UCSD-AML1 (cell line): ENCODE measurements around the gene TENT5A.
"Not testable (repeated sequence)": the region's sequence is repeated elsewhere in the genome, so short reads cannot be mapped to it uniquely, and the experiment has no call there.

Experiments
- DNase-seq: peaks from one replicate; lab custom pipeline; 2025; ENCODE audit not compliant: unreplicated experiment; lab: John Stamatoyannopoulos, UW

Gene TENT5A

DNA sequence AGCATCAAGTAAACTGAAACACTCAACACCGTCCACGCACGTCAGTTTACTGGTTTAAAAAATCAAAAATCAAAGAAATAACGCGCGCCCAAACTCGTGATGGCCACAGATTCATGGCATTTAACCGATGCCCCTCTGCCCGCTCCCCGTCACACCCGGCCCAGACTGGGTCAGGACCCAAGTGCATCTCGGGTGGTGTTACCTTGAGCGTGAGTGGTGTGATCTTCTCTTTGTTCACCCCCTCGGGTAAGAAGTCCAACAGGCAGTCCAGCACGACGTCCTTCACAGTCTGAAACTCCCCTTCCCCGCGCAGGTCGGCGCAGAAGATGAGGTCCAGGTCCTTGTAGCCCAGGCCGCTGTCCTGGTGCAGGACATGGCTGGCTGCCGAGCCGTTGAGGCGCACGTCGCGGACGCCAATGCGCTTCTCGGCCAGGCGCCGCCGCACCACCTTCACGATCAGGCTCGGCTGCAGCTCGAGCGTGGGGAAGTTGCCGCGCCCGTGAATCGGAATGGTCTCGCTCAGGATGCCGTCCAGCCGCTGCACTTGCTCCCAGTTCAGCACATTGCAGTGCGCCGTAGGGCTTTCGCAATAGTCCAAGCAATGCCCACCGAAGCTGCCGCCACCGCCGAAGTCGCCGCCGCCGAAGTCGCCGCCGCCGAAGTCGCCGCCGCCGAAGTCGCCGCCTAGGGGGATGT is 945 bp downstream of the TENT5A start:
- DNase-seq, result peak; percentile 72

- DNase-seq, result no peak
Observed at GRCh38 chr6:81750681-81751387, 1.6 kb downstream of the TENT5A start.

DNA sequence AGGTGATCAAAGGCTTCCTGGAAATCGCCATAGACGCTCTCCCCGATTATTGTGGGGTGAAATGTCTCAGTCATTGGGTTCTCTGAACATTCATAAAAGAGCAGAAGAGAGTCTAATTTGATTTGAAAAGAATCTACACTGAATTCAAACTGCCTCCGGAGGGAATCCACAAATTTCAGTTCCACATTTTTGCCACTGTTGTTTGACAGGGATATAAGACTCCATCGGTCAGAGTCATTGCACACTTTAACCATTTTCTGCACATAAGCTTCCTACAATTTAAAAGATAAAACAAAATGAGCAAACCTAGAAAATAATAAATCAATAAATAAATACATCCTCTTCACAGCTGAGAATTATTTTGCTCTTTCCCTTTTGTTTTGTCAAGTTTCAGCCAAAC is 2.3 kb downstream of the TENT5A start:
- no peak for DNase-seq

DNA sequence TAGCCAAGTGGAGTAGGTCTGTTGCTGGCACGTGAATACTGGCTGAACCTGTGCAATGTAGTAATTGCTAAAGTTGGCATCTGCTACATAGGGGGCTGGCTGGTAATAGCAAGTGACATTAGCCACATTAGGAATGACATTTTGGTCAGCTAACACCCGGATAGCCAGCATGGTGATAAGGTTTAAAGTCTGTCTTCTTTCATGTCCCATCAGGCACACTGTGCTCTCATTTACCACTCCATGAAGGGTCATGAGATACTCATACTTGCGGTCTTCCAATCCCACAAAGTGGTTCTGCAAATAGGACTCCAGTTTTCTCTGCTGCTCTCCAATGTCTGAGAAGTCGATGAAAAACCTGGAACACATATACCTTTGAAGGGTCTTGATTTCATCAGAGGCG is 2.8 kb downstream of the TENT5A start:
- no peak for DNase-seq

DNA sequence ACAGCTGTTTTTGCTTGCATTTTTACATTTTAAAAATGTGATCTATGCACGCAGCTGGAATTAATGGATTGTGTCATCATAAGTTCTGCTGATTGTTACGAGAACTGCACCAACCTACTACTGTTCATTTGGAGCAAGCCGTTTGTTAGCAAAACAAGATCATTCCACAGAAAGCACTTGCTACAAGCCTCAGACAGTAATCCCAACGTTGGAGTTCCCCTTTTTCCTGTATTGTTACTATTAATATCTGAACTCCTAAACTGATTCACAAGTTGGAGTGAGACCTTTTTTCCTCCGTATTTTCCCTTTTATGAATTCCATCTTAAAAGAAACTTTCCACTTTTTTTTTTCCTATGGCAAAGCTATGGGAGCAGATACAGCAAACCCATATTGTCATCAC is 3.5 kb downstream of the TENT5A start:
- DNase-seq, result no peak

GRCh38 chr6:81747327-81747726 is 5.2 kb downstream of the TENT5A start:
- DNase-seq, result no peak

DNA sequence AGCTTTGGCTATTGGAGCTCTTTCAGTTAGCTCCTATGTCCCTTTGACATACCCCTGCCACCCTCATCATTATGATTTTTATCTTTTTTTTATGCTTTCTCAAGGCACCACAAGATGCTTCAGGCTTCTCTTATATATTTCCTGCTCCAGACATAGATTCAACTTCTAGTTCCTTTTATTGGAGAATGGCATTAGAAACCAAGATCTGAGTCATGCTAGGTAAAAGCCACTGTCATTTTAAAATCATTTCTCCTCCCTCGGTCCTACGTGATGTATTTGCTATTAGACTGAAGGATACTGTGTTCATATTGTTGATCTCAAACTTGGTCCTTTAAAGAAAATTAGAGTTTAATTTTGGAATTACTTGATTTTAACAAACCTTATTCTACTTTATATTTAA is 8.3 kb downstream of the TENT5A start:
- DNase-seq, result no peak

- no peak for DNase-seq
Observed at GRCh38 chr6:81743649-81744048, 8.8 kb downstream of the TENT5A start.

- no peak for DNase-seq
Observed at GRCh38 chr6:81741689-81742088, 10.8 kb downstream of the TENT5A start.

- DNase-seq, result not testable (repeated sequence)
Observed at GRCh38 chr6:81740591-81740990, 11.9 kb downstream of the TENT5A start.

- no peak for DNase-seq
Observed at GRCh38 chr6:81739230-81740195, 13.0 kb downstream of the TENT5A start.

- DNase-seq, result no peak
Observed at GRCh38 chr6:81736428-81736827, 16.1 kb downstream of the TENT5A start.

DNA sequence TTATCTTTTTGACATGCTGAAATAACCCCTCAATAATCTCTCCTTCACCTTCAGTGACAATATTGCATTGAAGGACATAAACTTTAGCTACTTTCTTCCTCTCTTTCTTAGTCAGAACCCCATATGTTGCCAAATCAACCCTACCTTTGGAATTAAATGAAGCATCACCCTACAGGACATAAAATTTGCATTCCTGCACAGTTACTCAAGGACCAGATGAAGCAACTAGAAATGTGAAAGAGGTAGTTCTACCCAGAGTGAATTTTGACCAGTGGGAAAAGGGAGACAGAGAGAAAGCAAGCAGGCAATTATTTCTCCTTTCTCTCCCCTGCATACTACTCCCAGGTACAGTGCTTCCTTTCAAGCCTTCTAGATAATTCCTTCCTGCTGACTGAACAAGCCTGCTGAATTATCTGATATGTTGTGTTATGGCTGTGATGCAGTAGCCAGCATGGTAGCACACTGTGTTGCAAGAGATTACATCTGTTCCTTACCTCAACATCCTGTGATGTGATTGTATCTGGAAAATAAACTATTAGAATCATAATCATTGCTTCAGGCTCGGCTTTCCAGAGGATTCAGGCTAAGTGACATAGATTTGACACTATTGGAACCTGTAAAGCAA is 16.6 kb downstream of the TENT5A start:
- DNase-seq, result no peak

DNA sequence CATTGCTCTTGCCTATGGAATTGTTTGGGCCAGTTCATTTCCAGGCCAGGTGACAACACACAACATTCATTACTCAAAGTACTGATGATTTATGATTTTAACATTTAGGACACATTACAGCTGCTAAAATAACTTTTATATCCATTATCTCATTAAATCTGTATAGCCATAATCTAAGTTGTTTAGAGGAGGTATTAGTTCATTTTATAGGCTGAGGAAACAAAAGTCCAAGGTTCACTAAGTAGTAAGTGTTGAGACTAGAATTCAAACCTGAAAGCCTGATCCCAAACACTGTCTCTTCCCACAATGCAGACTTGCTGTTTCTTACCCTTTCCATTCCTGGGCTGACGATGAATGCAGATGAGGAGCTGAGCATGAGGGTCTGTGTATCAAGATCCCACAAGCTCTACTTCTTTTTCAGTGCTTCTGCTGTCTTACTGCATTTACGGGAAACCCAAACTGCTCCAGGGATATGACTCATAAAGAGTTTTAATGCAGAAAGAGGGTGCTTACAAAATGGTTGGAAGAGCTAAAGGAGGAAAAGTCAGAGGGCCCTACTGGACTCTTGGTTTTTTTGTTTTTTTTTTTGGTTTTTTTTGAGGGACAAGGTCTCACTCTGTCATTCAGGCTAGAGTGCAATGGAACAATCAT is 17.9 kb downstream of the TENT5A start:
- DNase-seq, result no peak

DNA sequence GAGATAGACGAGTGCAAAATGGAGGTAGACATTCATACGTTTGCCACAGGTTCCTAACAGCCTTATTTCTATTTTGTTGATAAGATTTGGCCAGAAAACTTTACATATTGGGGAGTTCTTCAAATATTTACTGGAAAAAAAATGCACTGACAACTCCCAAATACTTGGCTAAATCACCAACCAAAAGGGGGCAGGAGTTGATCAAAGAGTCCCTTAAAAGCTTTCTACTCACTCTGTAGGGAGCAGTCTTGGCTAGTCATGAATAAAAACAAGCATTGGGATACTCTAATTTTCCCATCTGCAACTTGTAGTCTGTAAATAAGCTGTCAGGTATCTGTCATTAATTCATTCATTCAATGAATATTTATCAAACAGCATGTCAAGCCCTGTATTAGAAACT is 18.4 kb downstream of the TENT5A start:
- DNase-seq, result no peak

GRCh38 chr6:81731814-81732213 is 20.7 kb downstream of the TENT5A start:
- no peak for DNase-seq

DNA sequence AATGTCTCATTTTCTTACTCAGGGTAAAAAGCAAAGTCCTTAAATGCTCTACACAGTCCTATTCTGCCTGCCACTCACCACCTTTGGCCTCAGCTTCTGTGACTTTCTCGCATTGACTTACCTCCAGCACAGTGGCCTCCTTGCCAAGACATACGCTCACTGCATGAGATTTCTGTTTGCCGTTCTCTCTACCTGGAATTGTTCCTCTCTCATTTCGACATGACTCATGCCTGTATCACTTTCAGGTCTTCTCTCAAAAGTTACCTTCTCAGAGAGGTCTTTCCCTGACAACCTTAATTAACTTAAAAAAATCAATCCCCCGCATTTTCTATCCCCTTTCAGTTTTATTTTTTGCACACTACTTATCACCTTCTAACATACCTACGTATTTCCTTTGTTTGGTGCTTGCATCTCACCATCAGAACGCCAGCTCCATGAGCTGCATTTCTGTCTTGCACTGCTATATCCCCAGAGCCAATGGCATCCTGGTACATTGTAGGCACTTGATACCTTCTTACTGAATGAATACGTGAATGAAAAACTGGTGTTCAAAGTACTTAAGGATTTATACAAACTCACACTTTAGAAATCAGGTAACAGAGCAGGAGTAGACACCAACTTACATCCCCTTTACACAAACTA is 24.5 kb downstream of the TENT5A start:
- DNase-seq, result no peak

- DNase-seq, result no peak
Observed at GRCh38 chr6:81725127-81725526, 27.4 kb downstream of the TENT5A start.

GRCh38 chr6:81722506-81723223 is 29.8 kb downstream of the TENT5A start:
- DNase-seq, result no peak

DNA sequence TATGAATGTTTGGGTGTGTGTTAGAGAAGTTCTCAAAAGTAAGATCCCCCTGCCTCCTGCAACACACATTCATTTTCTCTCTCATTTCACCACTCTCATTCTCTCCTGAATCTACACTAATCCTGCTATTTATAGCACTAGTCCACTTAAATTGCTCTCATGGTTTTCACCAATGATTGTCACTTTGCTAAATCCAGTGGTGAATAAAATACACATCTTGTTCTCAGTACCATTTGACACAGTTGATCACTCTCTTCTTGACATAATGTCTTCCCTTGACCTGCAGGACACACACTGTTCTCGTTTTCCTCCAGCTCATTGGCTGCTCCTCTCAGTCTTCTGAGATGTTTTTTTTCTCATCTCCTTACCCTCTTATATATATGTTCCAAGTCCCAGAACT is 32.1 kb downstream of the TENT5A start:
- no peak for DNase-seq
